ENCODE data around the gene TIRAP.
"Not testable (repeated sequence)": the region's sequence is repeated elsewhere in the genome, so short reads cannot be mapped to it uniquely, and the experiment has no call there.

Gene TIRAP

DNA sequence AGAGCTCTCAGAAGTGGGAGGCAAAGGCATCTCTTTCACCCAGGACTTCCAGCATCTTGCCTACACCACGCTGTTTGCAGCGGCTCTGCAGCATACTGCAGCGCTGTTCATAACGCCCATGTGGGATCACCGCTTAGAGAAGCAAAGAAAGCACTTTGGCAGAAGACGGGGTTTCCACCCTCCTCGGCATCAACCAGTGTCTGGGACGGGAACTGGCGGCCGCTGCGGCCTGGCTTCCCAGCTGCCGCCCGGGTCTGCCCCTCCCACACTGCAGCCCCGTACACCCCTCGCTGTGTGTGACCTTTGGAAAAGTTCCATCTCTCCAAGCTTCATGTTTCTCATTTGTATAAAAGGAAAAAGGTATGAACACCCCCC lies 545 bp upstream of the TIRAP start:
- no peak for DNase-seq (ENCODE audit: low read depth in 2 of 3, low spot score in 1 of 3)

DNA sequence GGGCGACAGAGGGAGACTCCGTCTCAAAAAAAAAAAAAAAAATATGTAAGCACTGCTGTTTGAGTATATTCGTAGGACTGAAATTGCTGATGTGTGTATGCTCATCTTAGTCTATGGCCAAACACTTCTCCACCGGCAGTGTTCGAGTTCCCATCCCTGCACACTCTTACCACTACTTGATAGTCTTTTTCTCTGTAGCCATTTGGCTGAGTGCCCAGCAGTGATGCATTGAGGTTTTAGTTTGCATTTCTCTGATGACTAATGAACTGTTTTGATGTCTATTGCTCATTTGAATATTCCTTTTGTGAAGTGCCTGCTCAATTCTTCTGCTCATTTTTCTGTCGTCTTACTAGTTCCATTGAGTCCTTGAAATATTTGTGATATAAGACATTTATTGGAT lies 1.9 kb downstream of the TIRAP start:
- DNase-seq (ENCODE audit: low read depth in 2 of 3, low spot score in 1 of 3) = peak; percentile 83 to 89 (median 84)

DNA sequence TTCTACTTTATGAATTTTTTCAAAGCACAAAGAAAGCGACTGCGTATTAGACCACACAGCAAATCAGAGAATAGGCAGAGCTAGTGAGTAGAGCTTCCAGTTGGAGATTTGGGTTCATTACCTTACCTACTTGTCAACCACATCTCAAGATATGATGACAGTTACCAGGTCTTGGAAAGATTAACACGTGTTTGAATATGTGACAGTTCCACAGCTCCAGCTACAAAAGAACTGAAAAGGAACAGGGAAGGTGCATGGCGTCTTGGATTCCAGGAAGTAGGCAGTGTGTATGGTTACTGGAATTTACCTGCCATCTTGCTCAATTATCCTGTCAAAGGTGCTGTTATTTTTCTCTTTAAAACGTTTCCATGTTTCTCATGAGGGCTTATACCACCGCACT lies 5.3 kb downstream of the TIRAP start:
- no peak for DNase-seq (ENCODE audit: low read depth in 2 of 3, low spot score in 1 of 3)

DNA sequence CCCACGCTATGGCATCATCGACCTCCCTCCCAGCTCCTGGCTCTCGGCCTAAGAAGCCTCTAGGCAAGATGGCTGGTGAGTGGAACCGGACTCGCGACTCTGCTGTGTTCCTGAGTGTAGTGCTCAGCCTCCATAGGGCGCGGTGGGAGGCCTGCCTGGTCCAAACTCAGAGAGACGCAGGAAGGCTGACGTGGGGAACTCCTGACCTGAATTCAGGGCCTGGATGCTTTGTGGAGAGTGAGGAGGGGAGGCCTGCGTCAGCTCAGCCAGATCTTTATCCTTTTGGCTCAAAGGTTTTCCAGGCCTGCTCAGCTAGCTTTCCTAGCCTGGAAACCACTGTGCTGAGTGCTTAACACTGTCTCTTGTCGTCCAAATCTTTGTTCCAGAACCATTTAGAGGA lies 8.0 kb downstream of the TIRAP start:
- no peak for DNase-seq (ENCODE audit: low read depth in 2 of 3, low spot score in 1 of 3)

DNA sequence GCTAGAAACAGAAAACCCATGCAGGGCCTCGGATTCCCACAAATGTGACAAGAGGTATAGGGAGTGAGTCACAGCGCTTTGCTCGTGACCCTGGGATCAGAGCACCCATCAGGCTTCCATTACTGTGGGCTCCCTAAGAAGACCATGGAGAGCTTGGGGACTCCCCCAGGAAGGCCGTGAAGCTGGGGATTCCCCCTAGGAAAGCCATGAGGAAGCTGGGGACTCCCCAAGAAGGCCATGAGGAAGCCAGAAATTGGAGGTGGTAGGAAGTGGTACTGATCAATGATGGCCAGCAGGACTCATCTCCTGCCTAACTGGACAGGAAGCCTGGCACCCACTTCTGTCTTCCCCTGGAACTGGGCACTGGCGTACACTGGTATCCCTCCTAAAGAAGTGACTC lies 10.8 kb downstream of the TIRAP start:
- DNase-seq (ENCODE audit: low read depth in 2 of 3, low spot score in 1 of 3) = no peak

DNA sequence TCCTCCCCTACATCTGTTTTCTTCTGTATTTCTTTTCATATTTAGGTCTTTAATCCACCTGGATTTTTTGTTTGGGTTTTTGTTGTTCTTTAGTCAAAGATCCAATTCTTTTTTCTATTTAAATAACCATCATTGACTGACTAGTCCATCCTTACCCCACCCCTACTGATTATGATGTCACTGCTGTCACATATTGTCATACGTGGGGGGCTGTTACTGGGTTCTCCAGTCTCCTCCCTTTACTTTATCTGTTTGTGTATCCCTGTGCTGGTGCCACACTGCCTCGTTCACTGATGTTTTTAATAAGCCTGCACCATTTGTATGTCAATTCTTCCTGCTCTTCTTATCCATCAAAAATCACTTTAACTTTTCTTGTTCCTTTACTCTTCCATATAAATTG lies 14.1 kb downstream of the TIRAP start:
- no peak for DNase-seq (ENCODE audit: low read depth in 2 of 3, low spot score in 1 of 3)

GRCh38 chr11:126303623-126304456 lies 20.9 kb downstream of the TIRAP start, which contains the start of gene DCPS:
TSS of gene DCPS (plus strand) at chr11:126304060. CDS start at chr11:126304081, 21 bp downstream.
- peak; percentile 75 to 83 (median 82) for DNase-seq (ENCODE audit: low read depth in 2 of 3, low spot score in 1 of 3)

- no peak for DNase-seq (ENCODE audit: low read depth in 2 of 3, low spot score in 1 of 3)
These were observed 21.7 kb downstream of the TIRAP start for GRCh38 chr11:126304457-126305075.

- no peak for DNase-seq (ENCODE audit: low read depth in 2 of 3, low spot score in 1 of 3)
These were observed 22.8 kb downstream of the TIRAP start for GRCh38 chr11:126305699-126306098.

DNA sequence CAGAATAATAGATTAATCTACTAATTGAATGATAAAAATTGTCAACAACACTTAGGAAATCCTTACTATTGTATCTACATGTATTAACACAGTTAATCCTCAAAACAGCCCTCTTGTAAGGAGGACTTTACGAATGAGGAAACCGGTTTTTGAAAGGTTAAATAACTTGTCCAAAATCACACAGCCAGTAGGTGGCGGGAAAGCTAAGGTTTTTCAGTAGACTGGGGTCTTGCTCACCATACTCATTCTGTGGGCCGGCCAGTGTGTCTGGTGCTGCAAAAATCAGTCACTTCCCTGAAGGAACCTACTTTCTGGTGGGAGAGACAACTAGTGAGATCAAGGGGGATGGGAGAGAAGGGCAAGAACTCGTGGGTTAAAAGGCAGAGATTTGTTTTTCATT lies 24.8 kb downstream of the TIRAP start:
- no peak for DNase-seq (ENCODE audit: low read depth in 2 of 3, low spot score in 1 of 3)

DNA sequence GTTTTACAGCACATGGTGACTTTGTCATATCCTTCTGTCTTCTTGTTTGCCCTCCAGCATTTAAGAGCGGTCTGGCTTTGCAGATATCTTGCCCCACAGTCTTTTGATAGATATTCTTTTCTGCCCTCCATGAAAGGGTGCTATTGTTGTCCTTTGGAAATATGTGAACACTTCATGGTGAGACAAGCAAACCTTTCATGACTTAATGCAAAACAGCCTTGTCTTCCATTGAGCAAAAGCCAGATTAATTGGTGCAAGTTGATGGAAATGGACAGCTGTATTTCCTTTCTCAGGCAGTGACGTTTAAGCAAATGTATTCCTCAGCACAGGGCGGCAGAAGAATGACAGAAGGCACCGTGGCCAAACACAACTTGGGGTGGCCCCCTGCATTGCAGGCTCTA lies 25.4 kb downstream of the TIRAP start:
- DNase-seq (ENCODE audit: low read depth in 2 of 3, low spot score in 1 of 3) = no peak

DNA sequence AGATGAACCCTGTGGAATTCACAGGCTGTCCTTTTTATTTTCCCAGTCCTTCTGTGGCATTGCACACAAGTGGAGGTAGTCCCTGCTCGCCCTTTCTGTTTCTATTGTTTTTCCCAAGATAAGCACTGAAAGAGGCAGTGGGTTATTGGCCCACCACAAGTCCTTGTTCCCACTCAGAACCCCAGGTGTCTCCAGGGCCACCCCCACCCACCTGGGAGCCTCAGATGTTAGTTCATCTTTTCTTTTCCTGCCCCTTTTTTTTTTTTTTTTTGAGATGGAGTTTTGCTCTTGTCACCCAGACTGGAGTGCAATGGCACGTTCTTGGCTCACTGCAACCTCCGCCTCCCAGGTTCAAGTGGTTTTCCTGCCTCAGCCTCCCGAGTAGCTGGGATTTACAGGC lies 25.9 kb downstream of the TIRAP start:
- not testable (repeated sequence) for DNase-seq (ENCODE audit: low read depth in 2 of 3, low spot score in 1 of 3)

- DNase-seq (ENCODE audit: low read depth in 2 of 3, low spot score in 1 of 3) = peak in 1 of 3 donors; percentile 42
These were observed 27.5 kb downstream of the TIRAP start for GRCh38 chr11:126310200-126310991.

DNA sequence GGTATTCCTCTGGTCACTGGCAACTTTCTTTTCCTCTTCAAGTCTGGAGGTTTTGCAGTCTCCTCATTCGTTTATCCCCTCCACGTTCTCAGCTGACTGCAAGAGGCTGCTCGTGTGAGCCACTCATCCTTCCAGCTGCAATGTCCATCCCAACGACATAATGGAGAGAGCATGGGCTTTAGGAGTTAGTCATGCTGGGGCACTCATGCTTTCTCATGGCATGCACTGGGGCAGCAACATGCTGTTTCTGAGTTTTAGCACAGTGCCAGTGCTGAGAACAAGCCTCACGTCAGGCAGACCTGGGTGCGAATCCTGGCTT lies 28.1 kb downstream of the TIRAP start:
- no peak for DNase-seq (ENCODE audit: low read depth in 2 of 3, low spot score in 1 of 3)

- DNase-seq (ENCODE audit: low read depth in 2 of 3, low spot score in 1 of 3) = no peak
These were observed 28.8 kb downstream of the TIRAP start for GRCh38 chr11:126311401-126312291.

GRCh38 chr11:126312961-126313360 lies 30.1 kb downstream of the TIRAP start:
- DNase-seq (ENCODE audit: low read depth in 2 of 3, low spot score in 1 of 3) = no peak

- no peak for DNase-seq (ENCODE audit: low read depth in 2 of 3, low spot score in 1 of 3)
These were observed 30.9 kb downstream of the TIRAP start for GRCh38 chr11:126313826-126314225.

DNA sequence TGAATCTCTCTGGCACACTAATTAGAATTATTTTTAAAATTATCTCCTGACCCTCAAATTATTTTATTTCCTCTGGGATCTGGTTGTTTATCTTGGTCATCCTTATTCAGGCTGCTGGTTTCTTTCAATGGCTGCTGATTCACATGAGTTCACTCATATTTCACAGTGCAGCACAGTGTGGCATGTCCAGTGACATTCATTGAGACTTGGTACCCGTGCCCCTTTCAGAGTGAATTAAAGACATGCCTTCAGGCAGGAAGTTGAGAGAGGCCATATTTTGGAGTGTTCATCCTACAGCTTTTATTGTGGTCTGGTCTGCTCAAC lies 34.5 kb downstream of the TIRAP start:
- no peak for DNase-seq (ENCODE audit: low read depth in 2 of 3, low spot score in 1 of 3)

GRCh38 chr11:126317756-126318573 lies 35.1 kb downstream of the TIRAP start:
- DNase-seq (ENCODE audit: low read depth in 2 of 3, low spot score in 1 of 3) = no peak

Data from stimulated activated CD4-positive, alpha-beta T cell treated with anti-CD3 and anti-CD28 coated beads, Interleukin-12 subunit alpha, Interleukin-12 subunit beta, amount 100 ng/mL, for 48 hours (primary cell).